HepG2 (cell line): Measurements from ENCODE around the gene HLA-DQB2. TPM values are rescaled to one million over a fixed set of nuclear protein-coding genes. Genes with fewer than 3 reads are reported as not detected.
A peak's percentile ranks its signal among the peaks of the same experiment; 100 is the strongest.

Source experiments
- AHR ChIP-seq: IDR thresholded peaks from 2 replicates; pipeline ENCODE4 v1.6.1; 2018; ENCODE audit warnings: missing genetic modification reagents, missing compliant biosample characterization
- GABPB1 ChIP-seq: IDR thresholded peaks from 2 replicates; pipeline ENCODE4 v1.6.1; 2016; ENCODE audit warnings: mild to moderate bottlenecking, missing genetic modification reagents, moderate library complexity, missing compliant biosample characterization
- MBNL3 ChIP-seq: fragments of 250-450 bp; sonication (Bioruptor Pico); conservative IDR thresholded peaks from 2 replicates; pipeline ENCODE4 v1.8.0; 2022; ENCODE audit warnings: mild to moderate bottlenecking, inconsistent platforms
- NONO ChIP-seq, 2 experiments: fragments of 450-650 bp in 1 of 2; sonication (generic) in 1 of 2; formaldehyde crosslinking in 1 of 2; IDR thresholded peaks in 1 of 2; conservative IDR thresholded peaks in 1 of 2; 2 replicates each; pipeline versions ENCODE4 v1.6.1 to v1.8.0; 2017 to 2022; ENCODE audit warnings: mild to moderate bottlenecking in 1 of 2, missing genetic modification reagents in 1 of 2, moderate library complexity in 1 of 2
- PHF5A ChIP-seq: IDR thresholded peaks from one replicate; pipeline ENCODE4 v1.6.1; 2018; ENCODE audit warnings: low read depth, missing genetic modification reagents; ENCODE audit not compliant: unreplicated experiment
- SMARCC2 ChIP-seq: fragments of 450-650 bp; IDR thresholded peaks from 2 replicates; pipeline ENCODE4 v1.6.1; 2017; ENCODE audit warnings: antibody characterized with exemption, mild to moderate bottlenecking
- XRCC5 ChIP-seq: fragments of 200-400 bp; formaldehyde crosslinking; optimal IDR thresholded peaks from 2 replicates; pipeline ENCODE3; 2017; ENCODE audit warnings: mild to moderate bottlenecking, low read length
- ZNF24 ChIP-seq: fragments of 450-650 bp; IDR thresholded peaks from 2 replicates; pipeline ENCODE4 v1.6.1; 2017; ENCODE audit warnings: antibody characterized with exemption, mild to moderate bottlenecking
- ZNF441 ChIP-seq: sonication (generic); formaldehyde crosslinking; IDR thresholded peaks from 2 replicates; pipeline ENCODE4 v1.7.0; 2021; ENCODE audit warnings: missing genetic modification reagents, borderline replicate concordance
- ZNF746 ChIP-seq: sonication (generic); formaldehyde crosslinking; IDR thresholded peaks from 2 replicates; pipeline ENCODE4 v1.8.0; 2022; ENCODE audit warnings: mild to moderate bottlenecking, missing genetic modification reagents
- ZNF777 ChIP-seq: sonication (generic); formaldehyde crosslinking; IDR thresholded peaks from 2 replicates; pipeline ENCODE4 v1.4.0; 2020; ENCODE audit warnings: missing genetic modification reagents
- polyA plus RNA-seq, 8 experiments: library from polyadenylated mRNA; depleted of rRNA in 3 of 8; stranded (reverse) in 7 of 8; unstranded in 1 of 8; fragments of >200 nt; fragmentation: Illumina TruSeq in 4 of 8; extraction: Trizol in 4 of 8; gene quantifications; 2 replicates each; pipeline versions ENCODE4 v1.2.1 to v1.2.3, GENCODE V29; 2011 to 2016; ENCODE audit warnings: low read depth in 4 of 8, missing spikeins in 1 of 8, mixed read lengths in 1 of 8; ENCODE audit not compliant: insufficient read depth in 1 of 8
- total RNA-seq, 5 experiments: library from RNA; depleted of rRNA; stranded (reverse); fragments of >200 nt; fragmentation: Illumina TruSeq; extraction: Trizol; gene quantifications; 2 replicates each; pipeline ENCODE4 v1.2.3, GENCODE V29; 2016; ENCODE audit warnings: low read depth in 1 of 5
- TF ChIP-seq, protein P1 (sequence below): sonication (generic); formaldehyde crosslinking; IDR thresholded peaks from 2 replicates; pipeline ENCODE4 v1.8.0; 2022; ENCODE audit warnings: mild to moderate bottlenecking, missing genetic modification reagents; ENCODE audit not compliant: insufficient replicate concordance
- TF ChIP-seq, protein P2 (sequence below): sonication (generic); formaldehyde crosslinking; conservative IDR thresholded peaks from 2 replicates; pipeline ENCODE4 v1.4.0; 2020; ENCODE audit warnings: missing genetic modification reagents

The HLA-DQB2 gene
- total and polyA plus RNA-seq, 2 of the 13 experiments (the other 11 are each of a cell fraction or from before 2014, with no cell fraction given), result not detected

DNA sequence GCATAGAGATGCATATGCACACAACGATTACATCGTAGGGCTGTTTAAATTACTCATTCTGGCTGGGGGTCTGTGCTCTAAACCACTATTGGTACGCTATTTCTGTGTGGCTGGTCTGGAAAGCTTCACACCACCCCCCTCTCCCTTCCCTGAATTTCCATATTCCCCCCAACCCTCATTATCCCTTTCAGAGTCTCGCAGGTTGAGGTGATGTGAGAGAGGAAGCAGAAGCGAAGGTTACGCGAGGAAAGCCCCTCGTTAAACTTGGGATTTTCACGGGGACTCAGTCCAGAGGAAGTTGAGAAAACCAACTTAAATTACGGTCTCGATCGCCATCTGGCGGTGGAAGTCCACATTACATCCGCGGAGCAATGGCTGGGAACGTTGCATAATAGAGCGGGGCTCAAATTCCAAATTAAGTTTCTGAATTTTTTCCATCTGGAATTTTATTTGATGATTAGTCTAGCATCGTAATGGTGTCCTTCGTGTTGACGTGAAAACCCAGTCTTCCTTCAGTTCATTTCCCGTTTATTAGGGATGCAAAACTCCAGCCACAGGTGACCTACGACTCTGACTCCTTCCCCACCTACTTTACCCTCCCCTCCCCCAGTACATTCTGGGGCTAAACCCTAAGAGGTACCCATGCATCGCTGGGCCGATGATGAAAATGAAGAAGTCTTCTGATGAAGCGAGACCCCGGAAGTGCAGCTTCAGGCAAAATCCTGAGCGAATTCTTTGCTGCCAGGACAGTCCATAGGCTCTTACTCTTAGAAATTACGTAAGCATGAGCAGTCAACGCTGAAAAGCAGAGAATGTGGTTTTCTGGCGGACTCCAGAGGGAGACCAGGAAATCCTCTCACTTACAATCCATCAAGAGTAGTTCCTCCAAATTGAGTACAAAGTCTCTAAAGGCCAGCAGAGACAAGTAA, 33.8 kb upstream of the HLA-DQB2 start (continued):
- TF ChIP-seq, protein P1, sequence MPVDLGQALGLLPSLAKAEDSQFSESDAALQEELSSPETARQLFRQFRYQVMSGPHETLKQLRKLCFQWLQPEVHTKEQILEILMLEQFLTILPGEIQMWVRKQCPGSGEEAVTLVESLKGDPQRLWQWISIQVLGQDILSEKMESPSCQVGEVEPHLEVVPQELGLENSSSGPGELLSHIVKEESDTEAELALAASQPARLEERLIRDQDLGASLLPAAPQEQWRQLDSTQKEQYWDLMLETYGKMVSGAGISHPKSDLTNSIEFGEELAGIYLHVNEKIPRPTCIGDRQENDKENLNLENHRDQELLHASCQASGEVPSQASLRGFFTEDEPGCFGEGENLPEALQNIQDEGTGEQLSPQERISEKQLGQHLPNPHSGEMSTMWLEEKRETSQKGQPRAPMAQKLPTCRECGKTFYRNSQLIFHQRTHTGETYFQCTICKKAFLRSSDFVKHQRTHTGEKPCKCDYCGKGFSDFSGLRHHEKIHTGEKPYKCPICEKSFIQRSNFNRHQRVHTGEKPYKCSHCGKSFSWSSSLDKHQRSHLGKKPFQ (CRISPR knock-in tag), result no peak
- TF ChIP-seq MBNL3 (CRISPR knock-in tag), result no peak
- no peak for TF ChIP-seq ZNF441 (CRISPR knock-in tag)
- no peak for TF ChIP-seq AHR (CRISPR knock-in tag)
- TF ChIP-seq, protein P2, sequence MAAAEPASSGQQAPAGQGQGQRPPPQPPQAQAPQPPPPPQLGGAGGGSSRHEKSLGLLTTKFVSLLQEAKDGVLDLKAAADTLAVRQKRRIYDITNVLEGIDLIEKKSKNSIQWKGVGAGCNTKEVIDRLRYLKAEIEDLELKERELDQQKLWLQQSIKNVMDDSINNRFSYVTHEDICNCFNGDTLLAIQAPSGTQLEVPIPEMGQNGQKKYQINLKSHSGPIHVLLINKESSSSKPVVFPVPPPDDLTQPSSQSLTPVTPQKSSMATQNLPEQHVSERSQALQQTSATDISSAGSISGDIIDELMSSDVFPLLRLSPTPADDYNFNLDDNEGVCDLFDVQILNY (CRISPR knock-in tag), result 0 out of 2 replicates have a peak, but pooled peaks have one; percentile 8
- no peak for TF ChIP-seq NONO (IDR thresholded peaks at IDR 0.05)
- TF ChIP-seq NONO (CRISPR knock-in tag; conservative IDR thresholded peaks at IDR 0.05), result no peak
- TF ChIP-seq PHF5A (CRISPR knock-in tag), result no peak
- TF ChIP-seq SMARCC2, result no peak
- TF ChIP-seq GABPB1, result 0 out of 2 replicates have a peak, but pooled peaks have one; percentile 31
- TF ChIP-seq ZNF746 (CRISPR knock-in tag), result no peak
- TF ChIP-seq ZNF24, result no peak
- peak; percentile 61 for TF ChIP-seq XRCC5
- no peak for TF ChIP-seq ZNF777 (CRISPR knock-in tag)
- TF ChIP-seq, all 625 proteins: peak for 48
